Measurements from ENCODE around the gene PRKAA1. TPM values are rescaled to one million over a fixed set of nuclear protein-coding genes. Genes with fewer than 3 reads are reported as not detected.

Gene PRKAA1
- total RNA-seq, 4 donors from 2014 or later: 75.2 to 108 (median 91.0) TPM

- TF ChIP-seq, protein P1, sequence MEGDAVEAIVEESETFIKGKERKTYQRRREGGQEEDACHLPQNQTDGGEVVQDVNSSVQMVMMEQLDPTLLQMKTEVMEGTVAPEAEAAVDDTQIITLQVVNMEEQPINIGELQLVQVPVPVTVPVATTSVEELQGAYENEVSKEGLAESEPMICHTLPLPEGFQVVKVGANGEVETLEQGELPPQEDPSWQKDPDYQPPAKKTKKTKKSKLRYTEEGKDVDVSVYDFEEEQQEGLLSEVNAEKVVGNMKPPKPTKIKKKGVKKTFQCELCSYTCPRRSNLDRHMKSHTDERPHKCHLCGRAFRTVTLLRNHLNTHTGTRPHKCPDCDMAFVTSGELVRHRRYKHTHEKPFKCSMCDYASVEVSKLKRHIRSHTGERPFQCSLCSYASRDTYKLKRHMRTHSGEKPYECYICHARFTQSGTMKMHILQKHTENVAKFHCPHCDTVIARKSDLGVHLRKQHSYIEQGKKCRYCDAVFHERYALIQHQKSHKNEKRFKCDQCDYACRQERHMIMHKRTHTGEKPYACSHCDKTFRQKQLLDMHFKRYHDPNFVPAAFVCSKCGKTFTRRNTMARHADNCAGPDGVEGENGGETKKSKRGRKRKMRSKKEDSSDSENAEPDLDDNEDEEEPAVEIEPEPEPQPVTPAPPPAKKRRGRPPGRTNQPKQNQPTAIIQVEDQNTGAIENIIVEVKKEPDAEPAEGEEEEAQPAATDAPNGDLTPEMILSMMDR (IDR thresholded peaks at IDR 0.05; ENCODE audit: low read depth): no peak
Measured at GRCh38 chr5:40834849-40835787, 36.9 kb upstream of the PRKAA1 start, which contains the start of gene RPL37. RPL37 (minus strand) TSS chr5:40835222; CDS start chr5:40835185, 37 bp downstream.

DNA sequence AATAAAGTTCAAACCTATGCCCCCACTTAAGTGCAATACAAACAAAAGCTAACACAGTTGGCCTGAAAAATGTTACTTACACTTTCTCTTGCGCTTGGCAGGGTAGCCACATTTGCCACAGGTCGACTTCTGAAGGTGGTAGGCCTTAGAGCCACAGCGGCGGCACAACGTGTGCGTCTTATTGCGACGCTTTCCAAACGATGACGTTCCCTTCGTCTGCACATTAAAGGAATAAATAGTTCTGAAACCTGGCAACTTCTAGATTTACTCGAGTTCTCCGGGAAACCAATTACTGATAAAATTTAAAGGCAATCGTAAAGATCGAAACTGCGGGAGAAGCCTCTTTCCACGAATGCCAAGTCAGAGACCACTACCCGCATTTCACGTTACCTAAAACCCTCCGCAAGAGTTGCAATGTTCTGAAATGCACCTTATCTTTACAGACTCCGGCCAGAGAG, 36.2 kb upstream of the PRKAA1 start:
- TF ChIP-seq, protein P1 (IDR thresholded peaks at IDR 0.05; ENCODE audit: low read depth): no peak

DNA sequence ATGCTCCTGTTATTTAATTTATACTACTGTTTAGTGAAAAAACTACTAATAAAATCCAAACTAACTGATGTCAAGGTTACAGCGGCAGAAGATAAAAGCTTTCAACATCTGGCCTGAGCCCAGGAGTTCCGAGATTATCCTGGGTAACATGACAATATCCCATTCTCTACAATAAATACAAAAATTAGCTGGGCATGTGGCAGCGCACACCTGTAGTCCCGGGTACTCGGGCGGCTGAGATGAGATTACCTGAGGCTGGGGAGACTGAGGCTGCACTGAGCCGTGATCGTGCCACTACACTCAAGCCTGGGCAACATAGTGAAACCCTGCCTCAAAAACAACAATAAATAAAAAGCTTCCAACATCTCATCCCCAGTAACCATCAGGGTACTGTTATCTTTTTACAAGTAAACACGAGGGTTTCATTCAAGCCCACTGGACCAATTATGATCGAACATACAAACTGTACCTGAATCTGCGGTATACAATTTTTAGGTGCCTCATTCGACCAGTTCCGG, 35.6 kb upstream of the PRKAA1 start:
- TF ChIP-seq, protein P1 (IDR thresholded peaks at IDR 0.05; ENCODE audit: low read depth): no peak

DNA sequence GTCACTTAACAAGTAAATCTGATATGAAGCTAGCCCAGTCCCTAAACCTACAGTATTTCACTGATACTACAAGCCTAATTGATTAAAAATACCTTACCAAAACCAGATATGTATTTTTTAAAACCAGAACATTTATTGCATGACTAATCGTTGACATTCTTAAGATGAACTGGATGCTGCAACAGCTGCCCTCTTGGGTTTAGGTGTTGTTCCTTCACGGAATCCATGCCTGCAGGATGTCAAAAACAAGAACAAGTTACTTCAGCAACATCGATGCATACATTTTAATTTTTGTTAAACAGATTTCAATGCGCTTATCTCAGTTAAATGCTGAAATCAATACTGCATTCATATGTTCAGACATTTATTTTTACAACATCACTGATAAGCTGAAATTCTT, 34.2 kb upstream of the PRKAA1 start:
- TF ChIP-seq, protein P1 (IDR thresholded peaks at IDR 0.05; ENCODE audit: low read depth): no peak

DNA sequence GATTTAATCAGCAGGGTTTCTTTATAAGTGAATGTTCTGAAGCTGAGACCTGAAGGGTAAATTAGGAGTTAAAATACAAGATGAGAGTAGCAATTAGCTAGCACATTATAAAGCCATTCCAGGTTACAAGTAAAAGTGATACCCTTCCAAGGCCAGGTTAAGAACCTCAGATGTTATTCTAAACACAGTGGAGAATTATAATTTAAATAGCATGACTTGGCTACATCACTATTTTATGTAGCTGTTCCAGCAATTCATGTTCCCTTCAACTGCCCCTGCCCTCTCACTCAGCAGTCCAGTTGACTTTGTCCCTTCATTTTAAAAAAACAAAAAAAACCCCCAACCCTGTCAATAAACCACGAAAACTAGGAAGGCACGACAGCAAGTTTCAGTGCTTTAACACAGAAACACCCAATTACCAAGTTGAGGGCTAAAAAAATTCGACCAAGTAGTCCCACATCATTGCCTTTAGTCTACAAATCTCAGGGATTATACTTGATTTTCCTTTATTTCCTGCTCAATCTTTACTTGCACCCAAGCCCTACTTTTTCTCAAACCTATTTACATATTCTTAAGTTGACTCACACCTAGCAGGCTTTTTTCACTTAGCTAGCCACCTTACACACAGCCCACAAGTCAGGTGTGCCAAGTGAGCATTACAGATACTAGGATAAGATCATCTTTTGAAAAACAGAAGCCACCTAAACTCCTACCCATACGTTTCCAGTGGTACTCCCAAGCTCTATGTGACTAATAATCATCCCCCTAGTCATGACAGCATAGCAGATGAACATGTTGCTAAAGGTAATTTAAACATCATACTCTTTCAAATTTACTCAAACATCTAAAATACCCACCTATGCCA, 33.4 kb upstream of the PRKAA1 start:
- TF ChIP-seq, protein P1 (IDR thresholded peaks at IDR 0.05; ENCODE audit: low read depth): no peak

DNA sequence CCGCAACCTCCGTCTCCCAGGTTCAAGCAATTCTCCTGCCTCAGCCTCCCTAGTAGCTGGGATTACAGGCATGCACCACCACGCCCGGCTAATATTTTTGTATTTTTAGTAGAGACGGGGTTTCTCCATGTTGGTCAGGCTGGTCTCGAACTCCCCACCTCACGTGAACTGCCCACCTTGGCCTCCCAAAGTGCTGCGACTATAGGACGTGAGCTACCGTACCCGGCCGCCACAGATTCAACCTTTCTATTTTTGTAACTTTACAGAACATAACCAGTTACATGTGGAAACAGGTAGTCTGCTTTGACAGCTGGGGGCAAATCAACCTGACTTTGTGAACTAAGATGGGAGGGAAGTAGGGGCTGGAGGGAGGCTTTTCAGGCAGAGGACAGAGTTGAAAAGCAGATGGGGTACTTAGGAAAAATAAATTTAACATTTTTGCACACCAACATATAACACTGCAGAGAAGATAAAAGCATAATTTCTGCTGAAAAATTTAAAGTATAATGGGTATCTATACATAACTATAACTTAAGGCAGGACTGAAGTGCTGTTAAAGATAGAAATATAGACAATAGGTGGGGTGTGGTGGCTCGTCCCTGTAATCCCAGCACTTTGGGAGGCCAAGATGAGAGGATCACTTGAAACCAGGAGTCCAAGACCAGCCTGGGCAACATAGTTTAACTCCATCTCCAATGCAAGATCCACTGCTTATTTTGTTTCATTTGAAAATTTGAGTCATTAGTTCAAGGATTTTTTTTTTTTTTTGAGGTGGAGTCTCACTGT, 31.8 kb upstream of the PRKAA1 start:
- TF ChIP-seq, protein P1 (IDR thresholded peaks at IDR 0.05; ENCODE audit: low read depth): no peak

Data from subcutaneous adipose tissue (tissue), 4 donors.